Neural cell (in vitro differentiated cells): Measurements from ENCODE around the gene MGAT5. TPM values are rescaled to one million over a fixed set of nuclear protein-coding genes. Genes with fewer than 3 reads are reported as not detected.

Source experiments
- H2AFZ ChIP-seq: fragments of 200-600, 300-800 bp; sonication (generic), shearing (Covaris generic); 2 replicates; pipeline ENCODE4 v1.6.0; 2014; ENCODE audit warnings: low read depth, mild to moderate bottlenecking, antibody characterized with exemption, low read length, moderate library complexity
- H3F3A ChIP-seq: fragments of 200-600 bp; shearing (Covaris generic); 2 replicates; pipeline ENCODE4 v1.6.1; 2016; ENCODE audit warnings: mild to moderate bottlenecking, moderate library complexity, mixed read lengths, antibody characterized with exemption, low read length; ENCODE audit not compliant: insufficient read depth, poor library complexity, severe bottlenecking
- H3K27ac ChIP-seq: fragments of 200-600, 300-800 bp; sonication (generic), shearing (Covaris generic); 2 replicates; pipeline ENCODE4 v1.5.1; 2014; ENCODE audit warnings: mild to moderate bottlenecking, low read length, moderate library complexity
- H3K27me3 ChIP-seq: fragments of 300-800, 200-600 bp; sonication (generic), shearing (Covaris generic); 2 replicates; pipeline ENCODE4 v1.6.0; 2014; ENCODE audit warnings: mild to moderate bottlenecking, low read depth, low read length, moderate library complexity; ENCODE audit not compliant: insufficient read depth
- H3K36me3 ChIP-seq: fragments of 300-800, 200-600 bp; sonication (generic), shearing (Covaris generic); 2 replicates; pipeline ENCODE4 v1.5.1; 2014; ENCODE audit warnings: mild to moderate bottlenecking, antibody characterized with exemption, low read length, moderate library complexity; ENCODE audit not compliant: insufficient read depth
- H3K4me2 ChIP-seq: fragments of 300-800, 200-600 bp; sonication (generic), shearing (Covaris generic); 2 replicates; pipeline ENCODE4 v1.6.0; 2014; ENCODE audit warnings: mild to moderate bottlenecking, low read length
- H3K4me3 ChIP-seq: fragments of 300-800, 200-600 bp; sonication (generic), shearing (Covaris generic); 2 replicates; pipeline ENCODE4 v1.5.1; 2014; ENCODE audit warnings: mild to moderate bottlenecking, low read length, moderate library complexity
- H3K79me2 ChIP-seq: fragments of 200-600 bp; shearing (Covaris generic); replicated peaks from 2 replicates; pipeline ENCODE4 v1.6.0; 2014; ENCODE audit warnings: mild to moderate bottlenecking, low read length, moderate library complexity; ENCODE audit not compliant: insufficient read depth
- H3K9ac ChIP-seq: fragments of 300-800, 200-600 bp; sonication (generic), shearing (Covaris generic); 2 replicates; pipeline ENCODE4 v1.6.1; 2016; ENCODE audit warnings: mild to moderate bottlenecking, low read length, mixed read lengths
- H3K9me2 ChIP-seq: fragments of 200-600 bp; shearing (Covaris generic); 2 replicates; pipeline ENCODE4 v1.6.1; 2016; ENCODE audit warnings: mild to moderate bottlenecking, low read length, mixed read lengths; ENCODE audit not compliant: insufficient read depth
- H3K9me3 ChIP-seq: fragments of 200-600, 300-800 bp; sonication (generic), shearing (Covaris generic); 2 replicates; pipeline ENCODE4 v1.6.1; 2016; ENCODE audit warnings: mild to moderate bottlenecking, mixed run types, low read length, moderate library complexity, mixed read lengths
- H4K20me1 ChIP-seq: fragments of 200-600 bp; shearing (Covaris generic); 2 replicates; pipeline ENCODE4 v1.6.1; 2016; ENCODE audit warnings: mild to moderate bottlenecking, mixed run types; ENCODE audit not compliant: insufficient read depth
- EP300 ChIP-seq: fragments of 450-650 bp; conservative IDR thresholded peaks from 2 replicates; pipeline ENCODE4 v1.6.1; 2014; ENCODE audit warnings: antibody characterized with exemption, mild to moderate bottlenecking, moderate library complexity; ENCODE audit not compliant: poor library complexity, severe bottlenecking
- EZH2 ChIP-seq: fragments of 200-600, 300-800 bp; shearing (Covaris generic), sonication (generic); IDR thresholded peaks from 2 replicates; pipeline ENCODE4 v1.6.1; 2014; ENCODE audit warnings: antibody characterized with exemption, low read length, borderline replicate concordance, mild to moderate bottlenecking; ENCODE audit not compliant: insufficient read depth, poor library complexity, severe bottlenecking
- MXI1 ChIP-seq: fragments of 450-650 bp; conservative IDR thresholded peaks from 2 replicates; pipeline ENCODE4 v1.6.1; 2014; ENCODE audit warnings: antibody characterized with exemption, mild to moderate bottlenecking; ENCODE audit not compliant: poor library complexity, severe bottlenecking
- POLR2AphosphoS5 ChIP-seq: IDR thresholded peaks from 2 replicates; pipeline ENCODE4 v1.6.1; 2012
- RAD21 ChIP-seq: fragments of 450-650 bp; conservative IDR thresholded peaks from 2 replicates; pipeline ENCODE4 v1.6.1; 2014; ENCODE audit warnings: antibody characterized with exemption, mild to moderate bottlenecking, moderate library complexity
- SMC3 ChIP-seq: fragments of 450-650 bp; conservative IDR thresholded peaks from 2 replicates; pipeline ENCODE4 v1.6.1; 2014; ENCODE audit warnings: antibody characterized with exemption, mild to moderate bottlenecking, moderate library complexity; ENCODE audit not compliant: poor library complexity
- TAF1 ChIP-seq: IDR thresholded peaks from 2 replicates; pipeline ENCODE4 v1.6.1; 2012; ENCODE audit warnings: low read depth
- polyA plus RNA-seq: library from polyadenylated mRNA; depleted of rRNA; stranded (reverse); fragments of >200 nt; gene quantifications from 2 replicates; pipeline ENCODE4 v1.2.3, GENCODE V29; 2014
- TF ChIP-seq, protein P1 (sequence below): fragments of 450-650 bp; IDR thresholded peaks from 2 replicates; pipeline ENCODE4 v1.5.1; 2014; ENCODE audit warnings: antibody characterized with exemption, mild to moderate bottlenecking, moderate library complexity; ENCODE audit not compliant: poor library complexity, severe bottlenecking
- TF ChIP-seq, protein P2 (sequence below): IDR thresholded peaks from 2 replicates; pipeline ENCODE4 v1.6.1; 2012; ENCODE audit warnings: borderline replicate concordance

Gene MGAT5
- polyA plus RNA-seq, 1 donor from 2014 or later: 40.9 TPM

DNA sequence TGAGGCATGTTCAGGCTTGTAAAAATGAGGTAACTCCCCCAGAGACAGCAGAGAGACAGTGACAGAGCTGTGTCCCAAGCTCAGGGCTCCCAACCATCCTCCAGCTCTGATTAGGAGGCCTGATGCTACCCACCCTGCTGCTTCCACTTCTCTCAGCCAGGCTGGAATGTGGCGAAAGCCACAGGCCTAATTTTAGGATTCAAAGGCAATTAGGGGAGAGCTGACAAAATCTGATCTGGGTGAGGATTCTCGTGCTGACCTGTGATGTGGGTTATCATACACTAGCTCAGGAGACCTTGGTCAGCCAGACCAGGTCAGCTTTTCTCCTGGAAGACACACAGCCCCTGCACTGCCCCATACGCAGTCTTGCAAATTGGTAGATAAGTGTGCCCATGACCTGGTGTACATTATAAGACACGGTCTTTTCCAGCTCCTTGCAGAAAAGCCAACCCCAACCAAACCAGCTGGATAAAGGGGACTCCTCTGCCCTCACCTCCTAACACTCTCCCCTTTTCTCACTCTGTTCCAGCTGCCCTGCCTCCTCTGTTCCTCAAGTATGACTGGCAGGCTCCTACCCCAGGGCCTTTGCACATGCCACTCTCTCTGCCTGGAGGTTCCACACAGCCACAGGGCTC, 225.9 kb downstream of the MGAT5 start:
- Histone ChIP-seq H3K27me3 (no peaks in the 10 kb centered on the region), H3F3A (no peaks in the 10 kb centered on the region), H2AFZ (no peak overlapping the region), H3K4me3 (no peak overlapping the region), H3K4me2 (no peak overlapping the region), H3K36me3 (no peaks in the 10 kb centered on the region), H3K27ac (no peak overlapping the region), H3K79me2 (no peaks in the 10 kb centered on the region), H3K9me2 (no peaks in the 10 kb centered on the region), H3K9ac (no peak overlapping the region), H4K20me1 (no peaks in the 10 kb centered on the region), H3K9me3 (no peaks in the 10 kb centered on the region)
- TF ChIP-seq EP300 (no peak), TAF1 (no peak), EZH2 (no peak), RAD21 (no peak), POLR2AphosphoS5 (no peak), SMC3 (no peak), MXI1 (no peak)
- TF ChIP-seq, protein P1, sequence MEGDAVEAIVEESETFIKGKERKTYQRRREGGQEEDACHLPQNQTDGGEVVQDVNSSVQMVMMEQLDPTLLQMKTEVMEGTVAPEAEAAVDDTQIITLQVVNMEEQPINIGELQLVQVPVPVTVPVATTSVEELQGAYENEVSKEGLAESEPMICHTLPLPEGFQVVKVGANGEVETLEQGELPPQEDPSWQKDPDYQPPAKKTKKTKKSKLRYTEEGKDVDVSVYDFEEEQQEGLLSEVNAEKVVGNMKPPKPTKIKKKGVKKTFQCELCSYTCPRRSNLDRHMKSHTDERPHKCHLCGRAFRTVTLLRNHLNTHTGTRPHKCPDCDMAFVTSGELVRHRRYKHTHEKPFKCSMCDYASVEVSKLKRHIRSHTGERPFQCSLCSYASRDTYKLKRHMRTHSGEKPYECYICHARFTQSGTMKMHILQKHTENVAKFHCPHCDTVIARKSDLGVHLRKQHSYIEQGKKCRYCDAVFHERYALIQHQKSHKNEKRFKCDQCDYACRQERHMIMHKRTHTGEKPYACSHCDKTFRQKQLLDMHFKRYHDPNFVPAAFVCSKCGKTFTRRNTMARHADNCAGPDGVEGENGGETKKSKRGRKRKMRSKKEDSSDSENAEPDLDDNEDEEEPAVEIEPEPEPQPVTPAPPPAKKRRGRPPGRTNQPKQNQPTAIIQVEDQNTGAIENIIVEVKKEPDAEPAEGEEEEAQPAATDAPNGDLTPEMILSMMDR: no peak
- TF ChIP-seq, protein P2, sequence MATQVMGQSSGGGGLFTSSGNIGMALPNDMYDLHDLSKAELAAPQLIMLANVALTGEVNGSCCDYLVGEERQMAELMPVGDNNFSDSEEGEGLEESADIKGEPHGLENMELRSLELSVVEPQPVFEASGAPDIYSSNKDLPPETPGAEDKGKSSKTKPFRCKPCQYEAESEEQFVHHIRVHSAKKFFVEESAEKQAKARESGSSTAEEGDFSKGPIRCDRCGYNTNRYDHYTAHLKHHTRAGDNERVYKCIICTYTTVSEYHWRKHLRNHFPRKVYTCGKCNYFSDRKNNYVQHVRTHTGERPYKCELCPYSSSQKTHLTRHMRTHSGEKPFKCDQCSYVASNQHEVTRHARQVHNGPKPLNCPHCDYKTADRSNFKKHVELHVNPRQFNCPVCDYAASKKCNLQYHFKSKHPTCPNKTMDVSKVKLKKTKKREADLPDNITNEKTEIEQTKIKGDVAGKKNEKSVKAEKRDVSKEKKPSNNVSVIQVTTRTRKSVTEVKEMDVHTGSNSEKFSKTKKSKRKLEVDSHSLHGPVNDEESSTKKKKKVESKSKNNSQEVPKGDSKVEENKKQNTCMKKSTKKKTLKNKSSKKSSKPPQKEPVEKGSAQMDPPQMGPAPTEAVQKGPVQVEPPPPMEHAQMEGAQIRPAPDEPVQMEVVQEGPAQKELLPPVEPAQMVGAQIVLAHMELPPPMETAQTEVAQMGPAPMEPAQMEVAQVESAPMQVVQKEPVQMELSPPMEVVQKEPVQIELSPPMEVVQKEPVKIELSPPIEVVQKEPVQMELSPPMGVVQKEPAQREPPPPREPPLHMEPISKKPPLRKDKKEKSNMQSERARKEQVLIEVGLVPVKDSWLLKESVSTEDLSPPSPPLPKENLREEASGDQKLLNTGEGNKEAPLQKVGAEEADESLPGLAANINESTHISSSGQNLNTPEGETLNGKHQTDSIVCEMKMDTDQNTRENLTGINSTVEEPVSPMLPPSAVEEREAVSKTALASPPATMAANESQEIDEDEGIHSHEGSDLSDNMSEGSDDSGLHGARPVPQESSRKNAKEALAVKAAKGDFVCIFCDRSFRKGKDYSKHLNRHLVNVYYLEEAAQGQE: no peak

DNA sequence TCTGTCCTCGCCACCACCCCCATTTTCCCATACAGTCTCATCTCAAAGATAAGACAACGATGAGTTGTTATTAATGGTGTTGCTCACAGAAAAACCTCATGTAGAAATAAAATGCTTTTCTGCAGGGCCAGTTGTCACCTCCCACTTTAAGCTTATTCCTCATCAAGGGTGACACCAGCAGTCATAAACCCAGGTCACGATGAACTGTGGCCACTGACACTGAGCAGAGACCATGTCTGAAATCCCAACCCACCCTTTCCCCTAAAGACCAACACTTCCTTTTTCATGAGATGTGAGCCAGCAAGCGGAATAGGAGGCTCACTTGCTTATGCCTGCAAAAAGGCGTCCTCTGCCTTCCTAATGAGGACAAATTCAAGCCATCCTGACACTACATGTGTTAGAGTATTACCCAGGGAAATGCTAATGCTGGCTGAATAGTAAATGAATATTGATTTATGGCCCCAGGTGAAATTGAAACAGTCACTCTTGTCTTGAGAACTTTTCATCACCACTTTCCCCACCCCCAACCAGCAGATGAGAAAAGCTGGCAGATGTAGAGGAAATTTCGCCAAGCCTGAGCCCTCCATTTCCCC, 228.4 kb downstream of the MGAT5 start:
- H3K27ac ChIP-seq: no peak overlapping the region
- no peak overlapping the region for H3K4me3 ChIP-seq
- no peaks in the 10 kb centered on the region for H3K79me2 ChIP-seq
- TF ChIP-seq, protein P1: no peak
- TF ChIP-seq, protein P2: no peak
- TF ChIP-seq SMC3: no peak
- TF ChIP-seq MXI1: no peak
- TF ChIP-seq EP300: no peak
- no peak for TF ChIP-seq POLR2AphosphoS5
- no peak for TF ChIP-seq EZH2
- no peak for TF ChIP-seq RAD21
- TF ChIP-seq TAF1: no peak
- no peak overlapping the region for H2AFZ ChIP-seq
- no peaks in the 10 kb centered on the region for H4K20me1 ChIP-seq
- H3K9ac ChIP-seq: no peak overlapping the region
- H3K4me2 ChIP-seq: no peak overlapping the region
- H3K9me2 ChIP-seq: no peaks in the 10 kb centered on the region
- H3K27me3 ChIP-seq: no peaks in the 10 kb centered on the region
- H3F3A ChIP-seq: no peaks in the 10 kb centered on the region
- no peaks in the 10 kb centered on the region for H3K36me3 ChIP-seq
- H3K9me3 ChIP-seq: no peaks in the 10 kb centered on the region
